HG02763 (cell line): Measurements from ENCODE around the gene COL25A1.

ENCODE experiments used
- ATAC-seq: cut with Tn5 transposase; IDR thresholded peaks from one replicate; pipeline ENCODE4 v1.9.1; 2021; ENCODE audit warnings: mild to moderate bottlenecking, moderate library complexity; ENCODE audit not compliant: unreplicated experiment

Gene COL25A1

GRCh38 chr4:109294006-109294405 is 8.5 kb downstream of the COL25A1 start:
- ATAC-seq: peak; percentile 92

- no peak for ATAC-seq
Measured at GRCh38 chr4:109291707-109292238, 10.7 kb downstream of the COL25A1 start.

- ATAC-seq: no peak
Measured at GRCh38 chr4:109290918-109291317, 11.5 kb downstream of the COL25A1 start.

GRCh38 chr4:109278594-109279031 is 23.8 kb downstream of the COL25A1 start:
- ATAC-seq: peak; percentile 79

DNA sequence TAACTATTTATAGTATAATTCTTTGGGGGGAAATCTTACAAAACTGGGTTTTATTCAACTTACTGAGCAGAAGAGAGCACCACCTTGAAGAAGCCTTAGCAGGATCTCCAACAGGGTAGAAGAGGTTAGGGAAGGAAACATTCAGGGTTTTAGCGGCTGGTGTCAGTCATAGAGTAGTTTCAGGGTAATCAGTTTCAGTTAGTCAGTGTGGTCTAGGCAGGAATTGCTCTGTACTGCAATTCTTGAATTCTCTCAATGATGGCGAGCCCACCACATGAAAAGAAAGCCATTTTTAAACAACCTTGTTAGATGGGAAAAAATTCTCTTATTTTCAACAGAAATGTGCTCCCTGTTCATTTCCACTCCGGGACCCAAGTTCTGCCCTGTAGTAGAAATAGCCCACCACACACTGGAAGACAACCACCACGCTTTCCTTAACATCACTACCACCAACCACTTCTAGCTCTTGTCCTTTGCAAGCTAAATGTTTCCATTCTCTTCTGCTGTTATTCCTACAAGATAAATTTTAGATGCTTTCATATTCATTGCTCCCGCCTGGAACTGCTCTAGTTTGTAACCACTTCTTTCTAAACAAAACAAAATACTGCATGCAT is 25.9 kb downstream of the COL25A1 start:
- peak; percentile 44 for ATAC-seq

DNA sequence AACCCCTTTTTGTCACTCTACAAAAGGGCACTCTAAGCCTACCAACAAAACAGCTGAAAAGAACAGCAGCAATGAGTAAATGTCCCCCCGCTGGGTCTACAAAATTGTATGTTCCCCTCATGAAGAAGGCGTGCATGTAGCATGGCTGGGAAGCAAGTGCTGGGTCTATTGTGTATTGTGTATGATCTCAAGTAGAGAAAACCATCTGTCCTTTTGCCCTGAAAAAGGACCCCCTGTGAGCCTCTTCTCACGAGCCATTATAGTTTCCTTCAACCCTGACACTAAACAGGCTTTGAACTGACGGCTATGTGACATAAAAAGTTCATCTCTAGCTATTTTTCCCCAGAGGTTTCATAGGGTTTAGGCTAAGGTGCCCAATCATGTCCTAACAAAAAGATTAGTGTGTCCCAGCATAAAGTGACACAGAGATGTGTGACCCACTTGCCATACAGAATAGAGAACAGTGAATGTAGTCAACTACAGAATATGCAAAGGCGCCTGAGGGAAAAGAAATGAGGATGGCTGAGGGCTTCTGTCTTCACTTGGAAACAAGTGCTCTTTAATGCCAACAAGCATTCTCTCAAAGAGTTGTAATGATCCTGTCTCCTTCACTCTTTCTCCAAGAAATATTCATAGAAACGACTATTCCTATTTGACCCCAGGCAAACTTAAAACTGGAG is 27.3 kb downstream of the COL25A1 start:
- ATAC-seq: no peak

DNA sequence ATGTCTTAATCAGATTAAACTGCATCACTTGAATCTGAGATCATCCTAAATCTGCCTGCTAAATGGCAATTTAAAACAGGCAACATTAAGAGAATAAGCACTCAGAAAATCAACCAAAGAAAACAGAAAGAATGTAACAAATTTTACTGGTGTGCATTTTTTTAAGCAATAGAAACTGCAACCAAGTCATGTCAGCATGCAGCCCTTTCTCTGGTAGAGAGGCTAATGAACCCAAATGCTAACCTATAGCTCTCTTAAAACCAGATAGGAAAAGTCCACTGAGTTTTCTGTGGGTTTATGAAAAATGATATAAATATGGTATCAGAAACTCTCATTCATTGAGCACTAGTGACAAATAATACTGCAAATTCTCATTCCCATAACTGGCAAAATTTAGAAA is 35.6 kb downstream of the COL25A1 start:
- ATAC-seq: no peak

GRCh38 chr4:109266236-109266635 is 36.2 kb downstream of the COL25A1 start:
- ATAC-seq: no peak

- no peak for ATAC-seq
Measured at GRCh38 chr4:109263721-109264120, 38.7 kb downstream of the COL25A1 start.

DNA sequence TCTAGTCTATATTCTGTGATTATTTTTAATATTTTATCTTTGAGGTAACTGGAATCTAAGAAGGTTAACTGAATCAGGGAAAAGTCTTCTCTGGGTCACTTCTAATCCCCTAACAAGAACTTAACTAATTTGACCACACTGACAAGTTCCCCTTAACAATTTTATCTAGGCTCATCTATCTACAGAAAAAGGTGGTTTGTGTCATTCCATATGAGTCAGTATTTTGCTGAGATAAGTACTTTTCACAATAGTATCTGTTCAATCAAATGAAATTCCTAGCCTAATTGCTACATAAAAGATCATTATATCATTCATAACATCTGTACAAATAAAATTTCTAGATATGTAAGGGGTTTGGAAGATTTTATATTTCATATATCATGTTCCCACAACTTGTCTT is 45.6 kb downstream of the COL25A1 start:
- no peak for ATAC-seq

DNA sequence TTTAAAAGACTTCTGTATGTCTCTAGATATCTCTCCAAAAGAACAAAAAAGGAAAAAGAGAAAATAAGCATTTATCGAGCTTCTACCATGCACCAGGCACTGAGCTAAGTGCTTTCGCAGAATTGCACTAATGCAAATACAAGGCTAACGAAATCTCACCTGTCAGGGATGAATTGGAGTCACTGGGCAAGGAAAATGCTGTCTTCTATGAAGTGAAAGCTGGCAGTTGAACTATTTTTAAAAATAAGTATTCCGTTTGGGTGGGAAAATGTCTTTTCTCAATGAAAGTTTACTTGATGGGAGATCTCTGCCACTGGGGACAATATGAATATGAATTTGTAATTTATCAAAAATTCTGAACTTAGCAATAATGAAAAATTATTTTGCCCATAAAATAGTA is 47.6 kb downstream of the COL25A1 start:
- ATAC-seq: no peak

- ATAC-seq: no peak
Measured at GRCh38 chr4:109251396-109251795, 51.1 kb downstream of the COL25A1 start.

GRCh38 chr4:109248322-109248900 is 54.0 kb downstream of the COL25A1 start:
- ATAC-seq: no peak

DNA sequence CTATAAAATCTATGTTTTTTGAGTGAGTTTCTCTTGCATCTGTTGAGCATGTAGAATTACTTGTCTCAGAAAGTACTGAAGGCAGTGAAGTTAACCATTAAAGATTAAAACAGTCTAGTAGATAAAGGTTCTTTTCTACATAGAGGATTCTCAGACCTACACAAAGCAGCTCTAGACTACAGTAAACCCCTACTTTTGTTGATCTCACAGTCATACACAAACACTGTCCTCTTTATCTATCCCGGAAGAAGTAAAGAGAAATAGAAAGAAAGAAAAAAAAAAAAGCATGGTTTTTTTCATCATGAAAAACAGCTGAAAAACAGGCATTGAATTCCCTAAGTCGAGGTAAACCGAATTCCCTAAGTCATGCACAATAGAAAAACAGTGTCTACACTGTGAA is 58.6 kb downstream of the COL25A1 start:
- ATAC-seq: no peak

- no peak for ATAC-seq
Measured at GRCh38 chr4:109238746-109239145, 63.7 kb downstream of the COL25A1 start.

GRCh38 chr4:109235683-109236082 is 66.8 kb downstream of the COL25A1 start:
- no peak for ATAC-seq

DNA sequence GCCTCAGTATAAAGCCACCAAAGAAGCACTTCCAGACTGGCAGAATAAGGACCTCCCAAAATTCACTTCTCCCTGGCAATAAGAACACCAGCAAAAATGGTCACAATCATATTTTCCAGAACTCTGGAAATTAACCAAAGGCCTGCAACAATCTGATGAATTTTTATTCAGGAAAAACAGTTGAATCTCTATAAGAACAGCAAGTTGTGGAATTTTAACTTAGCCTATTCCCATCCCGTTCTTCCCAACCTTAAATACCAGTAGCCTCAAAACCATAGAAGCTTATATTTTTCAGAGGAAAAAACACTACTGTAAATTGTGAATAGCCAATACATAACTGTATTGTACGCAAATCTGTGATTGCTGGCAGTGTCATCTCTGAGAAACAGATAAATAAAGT is 67.9 kb downstream of the COL25A1 start:
- no peak for ATAC-seq

GRCh38 chr4:109233570-109233969 is 68.9 kb downstream of the COL25A1 start:
- ATAC-seq: no peak

GRCh38 chr4:109232681-109233080 is 69.8 kb downstream of the COL25A1 start:
- ATAC-seq: no peak

GRCh38 chr4:109231331-109231730 is 71.1 kb downstream of the COL25A1 start:
- no peak for ATAC-seq

GRCh38 chr4:109229028-109229427 is 73.4 kb downstream of the COL25A1 start:
- no peak for ATAC-seq

- no peak for ATAC-seq
Measured at GRCh38 chr4:109218288-109218687, 84.2 kb downstream of the COL25A1 start.
